HS-5 (cell line): Measurements from ENCODE around the gene NIT2.
"Not testable (repeated sequence)": the region's sequence is repeated elsewhere in the genome, so short reads cannot be mapped to it uniquely, and the experiment has no call there.

ENCODE experiments used
- DNase-seq: peaks from one replicate; pipeline ENCODE4 v3.0.0-alpha.2; 2012; ENCODE audit warnings: low read depth

Gene NIT2, protein sequence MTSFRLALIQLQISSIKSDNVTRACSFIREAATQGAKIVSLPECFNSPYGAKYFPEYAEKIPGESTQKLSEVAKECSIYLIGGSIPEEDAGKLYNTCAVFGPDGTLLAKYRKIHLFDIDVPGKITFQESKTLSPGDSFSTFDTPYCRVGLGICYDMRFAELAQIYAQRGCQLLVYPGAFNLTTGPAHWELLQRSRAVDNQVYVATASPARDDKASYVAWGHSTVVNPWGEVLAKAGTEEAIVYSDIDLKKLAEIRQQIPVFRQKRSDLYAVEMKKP

DNA sequence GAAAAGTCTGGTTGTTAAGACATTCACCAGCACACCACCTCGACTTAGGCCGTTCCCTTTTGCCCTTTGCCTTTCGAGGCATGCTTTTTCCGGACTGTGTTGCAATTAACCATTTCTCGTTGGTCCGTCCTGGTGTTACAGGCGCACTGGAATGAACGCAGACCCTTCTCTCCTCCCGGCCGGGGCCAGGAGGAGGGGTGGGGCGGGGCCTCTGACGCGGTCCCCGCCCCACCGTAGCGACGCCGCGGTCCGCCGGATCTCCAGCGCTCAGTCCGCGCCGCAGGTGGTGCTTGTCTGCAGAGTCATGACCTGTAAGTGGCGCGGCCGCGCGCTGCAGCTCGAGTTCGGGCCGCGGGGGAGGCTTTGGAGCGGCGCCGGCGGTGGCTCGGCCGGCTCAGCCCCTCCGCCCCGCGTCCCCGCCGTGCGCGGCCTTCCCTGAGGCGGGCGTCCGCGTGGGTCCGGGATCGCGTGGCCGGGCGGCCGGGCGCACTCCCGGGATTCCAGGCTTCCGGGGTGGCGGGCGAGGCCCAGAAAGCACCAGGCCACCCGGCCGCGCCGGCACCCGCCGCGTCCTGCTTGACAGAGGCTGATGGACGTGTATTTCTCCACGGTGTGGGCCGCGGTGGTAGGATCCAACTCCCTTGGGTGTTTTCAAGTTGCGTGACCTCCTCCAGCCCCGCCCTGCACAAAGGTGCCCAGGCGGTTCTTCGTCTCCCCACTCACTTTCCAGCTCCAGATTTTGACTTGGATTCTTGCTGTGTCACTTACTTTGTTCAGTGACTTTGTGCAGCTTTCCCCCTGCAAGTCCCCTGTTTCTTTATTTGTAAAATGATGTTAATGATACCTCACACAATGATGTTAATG is at the start of gene NIT2:
NIT2 (plus strand) TSS at position 270 of the 864 bp plus-strand sequence; CDS start at position 305, 35 bp downstream.
- peak; percentile 47 for DNase-seq

DNA sequence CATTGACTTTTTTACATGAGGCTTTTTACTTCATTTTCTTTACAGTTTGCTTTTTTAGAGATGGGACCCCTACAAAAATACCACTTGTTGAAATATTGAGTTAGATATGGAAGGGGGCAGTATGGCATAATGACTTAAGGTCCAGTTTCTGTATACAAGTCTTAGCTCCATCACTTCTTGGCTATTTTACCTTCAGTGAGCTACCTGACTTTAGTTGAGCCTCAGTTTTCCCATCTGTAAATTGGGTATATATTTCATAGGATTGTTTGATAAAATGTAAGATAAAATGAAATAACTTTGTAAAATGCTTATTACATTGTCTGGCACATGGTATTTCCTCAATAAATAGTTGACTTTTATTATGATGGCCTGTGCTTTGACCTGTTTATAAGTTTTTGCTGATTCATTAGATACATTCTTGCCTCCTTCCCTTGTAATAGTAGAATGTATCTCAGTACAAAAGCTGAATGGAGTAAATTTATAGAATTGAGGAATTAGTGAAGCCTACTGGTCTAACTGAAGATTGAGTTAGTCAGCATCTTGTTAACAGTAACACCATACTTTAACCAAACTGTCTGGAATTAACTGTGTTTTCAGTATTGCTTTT is 46.2 kb upstream of the NIT2 start:
- no peak for DNase-seq

DNA sequence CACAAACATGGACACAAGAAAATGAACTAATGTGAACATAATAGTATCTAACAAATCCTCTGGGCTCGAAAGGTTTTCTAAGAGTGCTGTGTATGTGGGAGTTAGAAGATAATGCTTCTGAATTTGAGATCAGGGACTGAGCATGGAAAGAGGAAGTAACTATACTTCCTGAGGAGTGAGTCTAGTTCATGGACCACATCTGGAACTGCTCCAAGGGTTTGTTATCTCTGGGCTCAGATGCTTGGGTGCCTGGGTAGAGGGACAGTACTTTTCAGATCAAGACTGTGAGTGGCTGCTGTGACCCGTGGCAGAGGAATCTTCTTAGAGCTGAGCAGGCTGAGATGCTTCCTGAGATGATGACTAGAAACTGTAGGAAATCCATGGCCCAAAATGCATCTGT is 45.2 kb upstream of the NIT2 start:
- DNase-seq: no peak

DNA sequence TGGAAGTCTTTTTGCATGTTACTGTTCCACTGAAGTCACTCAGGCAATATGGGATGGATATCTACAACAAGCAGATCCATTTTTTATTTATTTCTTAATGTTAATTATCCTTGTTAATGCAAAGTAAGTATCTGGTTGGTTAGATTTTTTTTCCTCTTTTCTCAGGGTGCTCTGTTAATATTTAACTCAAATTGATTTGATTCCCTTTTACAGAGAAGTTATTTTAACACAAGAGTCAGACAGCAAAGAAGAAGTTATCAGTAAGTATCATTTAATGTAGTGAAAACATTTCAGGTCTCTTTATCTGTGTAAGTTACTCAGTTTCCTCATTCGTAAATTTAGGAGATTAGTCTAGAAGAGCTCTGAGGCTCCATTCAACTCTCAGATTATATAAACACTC is 39.5 kb upstream of the NIT2 start:
- no peak for DNase-seq

DNA sequence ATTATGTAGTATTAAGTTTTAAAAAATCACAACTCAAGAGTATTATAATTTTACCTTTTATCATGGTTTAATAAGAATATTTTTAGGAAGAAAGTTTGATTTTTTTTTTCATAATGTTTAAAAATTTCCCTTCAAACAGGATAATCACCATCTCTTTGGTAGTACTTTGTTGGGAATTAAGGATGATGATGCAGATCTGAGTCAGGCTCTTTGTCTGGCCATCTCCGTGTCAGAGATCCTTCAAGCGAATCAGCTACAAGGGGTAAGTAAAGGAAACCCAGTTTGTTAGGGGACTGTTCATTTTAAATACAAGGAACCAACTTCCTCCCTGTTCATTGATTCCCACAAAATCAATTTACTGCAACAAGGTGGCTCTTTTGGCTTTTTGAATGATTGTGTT is 36.8 kb upstream of the NIT2 start:
- DNase-seq: peak; percentile 13

DNA sequence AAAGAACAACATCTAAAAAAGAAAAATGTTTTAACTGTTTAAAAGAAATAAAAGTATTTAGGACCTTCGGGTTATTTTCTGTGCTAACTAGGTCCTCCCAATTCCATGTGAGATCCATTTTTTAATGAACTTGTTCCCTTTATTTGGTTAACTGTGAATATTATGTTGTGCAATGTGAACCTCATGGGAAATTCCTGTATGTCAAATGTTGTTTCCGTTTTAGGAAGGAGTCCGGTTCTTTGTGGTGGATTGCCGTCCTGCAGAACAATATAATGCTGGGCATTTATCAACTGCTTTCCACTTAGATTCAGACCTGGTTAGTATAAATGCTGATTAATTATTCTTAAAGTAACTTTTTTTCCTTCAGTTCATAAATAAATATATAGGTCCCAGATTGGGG is 35.5 kb upstream of the NIT2 start:
- no peak for DNase-seq

DNA sequence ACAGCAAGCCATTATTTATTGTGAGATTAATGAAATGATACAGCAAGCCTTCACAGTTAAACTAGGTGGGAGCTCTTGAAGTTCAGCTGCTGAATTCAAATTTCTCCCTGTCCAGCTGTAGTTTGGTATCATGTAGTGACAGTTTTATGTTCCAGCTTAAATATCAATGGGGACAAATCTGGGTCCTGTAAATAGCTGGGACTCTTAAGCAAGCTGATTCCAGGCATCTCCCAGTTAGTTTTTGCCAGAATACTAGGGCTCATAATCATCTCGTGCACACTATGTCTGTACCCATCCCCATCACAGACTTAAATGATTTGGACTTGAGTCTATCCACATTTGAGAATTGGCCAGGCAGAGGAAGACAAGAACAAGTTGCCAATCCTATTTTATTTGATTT is 27.9 kb upstream of the NIT2 start:
- DNase-seq: no peak

DNA sequence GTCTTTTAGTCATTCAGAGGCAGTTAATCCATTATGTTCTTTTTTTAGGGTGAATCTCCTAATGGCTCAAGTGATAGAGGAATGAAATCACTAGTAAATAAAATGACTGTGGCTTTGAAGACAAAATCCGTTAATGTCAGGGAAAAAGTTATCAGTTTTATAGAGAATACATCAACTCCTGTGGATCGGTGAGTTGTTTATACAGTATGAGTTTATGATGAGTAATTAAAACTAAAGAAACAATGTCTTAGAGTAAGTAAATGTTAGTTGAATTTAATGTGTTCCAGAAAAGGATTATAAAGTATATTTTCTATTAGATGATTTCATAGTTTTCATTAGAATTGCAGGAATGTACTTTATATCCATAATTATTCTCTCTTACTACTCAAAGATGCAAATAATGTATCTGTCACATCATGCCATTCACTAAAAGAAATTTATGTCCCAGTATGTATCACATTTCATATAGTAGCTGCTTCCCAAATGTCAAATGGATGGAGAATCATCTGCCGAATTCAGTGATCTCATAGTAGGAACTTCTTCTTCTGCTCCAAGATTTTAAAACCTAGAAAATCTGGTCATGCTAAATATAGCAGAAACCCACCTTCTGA is 24.1 kb upstream of the NIT2 start:
- DNase-seq: no peak

DNA sequence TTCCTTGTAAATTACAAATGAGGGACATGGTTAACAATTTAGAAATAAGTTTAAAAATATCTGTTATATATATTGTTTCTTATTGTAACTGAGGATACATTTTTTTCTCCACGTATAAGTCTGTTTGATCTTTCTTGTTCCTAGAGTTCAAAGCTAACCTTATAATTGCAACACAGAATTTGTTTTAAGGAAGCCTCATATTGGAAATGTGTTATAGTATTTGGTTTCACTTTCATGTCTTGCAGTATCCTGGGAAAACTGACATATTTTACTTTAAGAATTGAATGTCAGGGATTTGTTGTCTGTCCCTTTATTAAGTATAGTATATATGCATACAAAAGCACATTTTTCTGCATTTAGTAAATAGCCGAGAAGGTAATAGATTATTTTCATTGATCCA is 23.5 kb upstream of the NIT2 start:
- DNase-seq: no peak

DNA sequence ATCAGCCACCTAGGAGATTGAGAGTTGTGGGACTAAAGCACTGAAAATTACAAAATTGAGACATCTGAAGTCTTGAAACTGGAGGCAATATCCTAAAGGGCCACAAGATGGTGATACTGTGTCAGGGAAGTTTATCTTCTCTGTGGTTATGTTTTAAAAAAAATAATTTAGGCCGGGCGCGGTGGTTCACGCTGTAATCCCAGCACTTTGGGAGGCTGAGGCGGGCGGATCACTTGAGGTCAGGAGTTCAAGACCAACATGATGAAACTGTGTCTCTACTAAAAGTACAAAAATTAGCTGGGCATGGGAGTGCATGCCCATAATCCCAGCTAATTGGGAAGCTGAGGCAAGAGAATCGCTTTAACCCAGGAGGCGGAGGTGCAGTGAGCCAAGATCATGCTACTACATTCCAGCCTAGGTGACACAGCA is 17.9 kb upstream of the NIT2 start:
- peak; percentile 42 for DNase-seq

DNA sequence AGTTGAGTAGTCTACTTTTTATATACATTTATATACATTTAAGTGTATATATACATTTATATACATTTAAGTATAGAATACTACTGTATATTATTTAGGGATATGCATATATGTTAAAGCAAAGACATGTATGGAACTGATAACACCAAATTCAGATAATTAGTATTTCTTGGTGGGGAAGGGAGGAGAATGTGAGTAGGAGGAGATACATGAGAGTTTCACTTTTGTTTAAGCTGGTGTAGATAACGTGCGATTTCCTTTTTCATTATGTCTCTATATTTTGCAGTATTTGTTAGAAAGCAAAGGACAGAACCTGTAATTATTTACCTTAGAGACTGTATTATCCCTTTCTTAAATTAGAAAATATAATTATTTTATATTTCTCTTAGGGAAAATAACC is 16.6 kb upstream of the NIT2 start:
- DNase-seq: no peak

DNA sequence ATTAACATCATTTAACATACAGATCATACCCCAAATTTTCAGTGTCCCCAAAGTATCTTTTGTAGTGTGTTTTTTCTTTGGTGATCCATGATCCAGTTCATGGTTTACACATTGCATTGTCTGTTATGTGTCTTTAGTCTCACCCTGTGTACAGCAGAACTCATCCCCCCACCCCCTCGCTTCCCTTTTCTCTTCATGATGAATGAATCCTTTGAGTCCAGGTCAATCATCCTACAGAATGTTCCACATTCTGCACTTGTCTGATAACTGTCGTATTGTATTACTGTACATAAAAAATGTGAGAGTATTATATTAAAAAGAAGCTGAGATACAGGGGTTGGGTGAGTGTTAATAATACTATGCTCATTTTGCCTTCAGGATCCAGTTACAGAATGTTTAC is 14.6 kb upstream of the NIT2 start:
- no peak for DNase-seq

DNA sequence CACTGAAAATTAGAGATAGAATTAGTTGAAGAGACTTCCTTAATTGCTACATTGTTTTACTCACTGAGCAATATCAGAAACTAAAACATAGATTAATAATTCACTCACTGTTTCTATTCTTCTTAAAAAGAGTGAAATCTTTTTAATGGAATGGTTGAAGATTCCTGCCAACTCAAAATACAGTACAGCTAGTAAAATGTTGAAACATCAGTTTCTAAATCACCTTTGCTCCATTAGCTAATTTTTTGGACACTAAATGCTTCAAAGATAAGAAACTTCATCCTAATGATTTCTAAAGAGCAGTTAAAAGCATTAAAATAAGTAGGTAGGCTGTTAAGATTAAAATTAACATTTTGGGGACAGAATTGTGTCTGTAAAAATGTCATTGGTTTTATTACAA is 10.5 kb upstream of the NIT2 start:
- DNase-seq: no peak

DNA sequence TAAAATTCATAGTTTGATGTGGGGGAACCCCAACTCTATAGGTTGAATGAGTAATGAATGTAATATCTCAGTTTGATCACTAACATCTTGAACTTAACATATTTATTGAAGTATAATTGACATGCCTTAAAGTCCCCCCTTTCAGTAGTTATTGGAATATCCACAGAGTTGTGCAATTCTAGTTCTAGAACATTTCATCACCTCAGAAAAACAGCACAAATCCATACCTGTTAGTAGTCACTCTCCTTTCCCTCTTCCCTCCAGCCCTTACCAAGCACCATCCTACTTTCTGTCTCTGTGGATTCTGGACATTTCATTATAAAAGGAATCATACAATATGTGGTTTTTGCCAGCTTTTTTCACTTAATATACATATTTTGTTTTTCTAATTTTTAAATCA is 8.7 kb upstream of the NIT2 start:
- DNase-seq: no peak

DNA sequence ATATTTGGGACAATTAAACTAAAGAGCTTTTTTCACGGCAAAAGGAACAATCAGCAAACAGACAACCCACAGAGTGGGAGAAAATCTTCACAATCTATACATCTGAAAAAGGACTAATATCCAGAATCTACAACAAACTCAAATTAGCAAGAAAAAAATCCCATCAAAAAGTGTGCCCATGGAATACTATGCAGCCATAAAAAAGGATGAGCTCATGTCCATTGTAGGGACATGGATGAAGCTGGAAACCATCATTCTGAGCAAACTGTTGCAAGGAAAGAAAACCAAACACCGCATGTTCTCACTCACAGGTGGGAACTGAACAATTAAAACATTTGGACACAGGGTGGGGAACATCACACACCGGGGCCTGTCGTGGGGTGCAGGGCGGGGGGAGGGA is 7.2 kb upstream of the NIT2 start:
- not testable (repeated sequence) for DNase-seq

DNA sequence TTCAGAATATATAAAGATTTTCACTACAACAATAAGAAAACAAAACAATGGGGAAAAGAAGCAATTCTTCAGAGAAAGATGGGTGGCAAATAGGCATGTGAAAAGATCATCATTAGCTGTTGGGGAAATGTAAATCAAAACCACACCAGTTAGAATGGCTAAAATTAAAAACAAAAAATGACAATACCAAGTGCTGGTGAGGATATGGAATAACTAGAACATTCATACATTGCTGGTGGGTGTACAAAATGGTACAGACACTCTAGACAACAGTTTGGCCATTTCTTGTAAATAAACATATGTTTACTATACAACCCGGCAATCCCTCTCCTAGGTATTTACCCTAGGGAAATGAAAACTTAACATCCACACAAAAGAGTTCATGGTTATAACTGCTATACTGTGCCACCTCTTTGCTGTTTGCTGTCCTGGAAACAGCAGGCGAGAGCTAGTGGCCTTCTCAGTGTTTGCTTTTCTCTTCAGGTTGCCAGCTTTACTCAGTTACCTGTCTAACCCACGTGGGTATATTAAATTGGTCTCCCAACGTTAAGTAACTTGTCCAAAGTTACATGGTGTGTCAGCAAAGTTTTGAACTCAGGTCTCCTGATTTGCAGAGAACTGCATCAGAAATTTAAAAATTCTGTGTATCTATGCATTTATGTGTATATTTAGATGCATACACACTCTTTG is 4.6 kb upstream of the NIT2 start:
- no peak for DNase-seq

DNA sequence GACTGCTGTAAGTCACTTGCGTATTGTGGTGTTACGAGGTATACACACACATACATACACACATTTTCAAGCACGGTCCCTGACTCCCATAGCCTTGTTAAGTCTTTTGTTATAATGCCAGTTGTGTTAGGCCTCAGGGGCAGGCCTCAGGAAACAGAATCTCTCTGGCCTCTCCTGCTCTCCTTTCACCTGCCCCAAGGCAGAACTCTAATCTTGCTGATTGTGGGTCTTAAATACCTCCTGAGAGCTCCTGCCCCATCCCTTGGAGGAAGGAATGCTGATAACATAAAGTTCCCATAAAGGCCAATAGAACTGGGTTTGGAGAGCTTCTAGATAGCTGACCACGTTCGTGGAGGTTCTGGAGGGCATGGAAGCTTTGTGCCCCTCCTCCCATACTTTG is 3.9 kb upstream of the NIT2 start:
- no peak for DNase-seq

DNA sequence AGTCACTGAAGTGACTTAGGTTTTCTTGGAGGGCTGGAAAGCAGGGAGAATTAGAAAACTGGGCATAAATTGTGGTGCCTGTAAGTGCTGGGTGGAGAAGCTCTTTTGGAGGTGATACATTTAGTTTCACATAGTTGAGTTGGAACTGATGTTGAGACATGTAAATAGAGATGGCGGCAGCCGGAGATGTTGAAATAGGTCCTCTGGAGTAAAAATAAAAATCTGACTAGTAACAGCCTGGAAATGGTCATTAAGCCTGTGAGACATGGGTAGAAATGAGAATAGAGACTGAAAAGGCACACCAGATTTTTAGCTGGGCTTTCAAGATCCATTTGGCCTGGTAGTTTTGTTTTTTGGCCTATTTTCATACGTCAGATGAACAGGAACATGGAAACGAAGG is 2.9 kb upstream of the NIT2 start:
- no peak for DNase-seq

DNA sequence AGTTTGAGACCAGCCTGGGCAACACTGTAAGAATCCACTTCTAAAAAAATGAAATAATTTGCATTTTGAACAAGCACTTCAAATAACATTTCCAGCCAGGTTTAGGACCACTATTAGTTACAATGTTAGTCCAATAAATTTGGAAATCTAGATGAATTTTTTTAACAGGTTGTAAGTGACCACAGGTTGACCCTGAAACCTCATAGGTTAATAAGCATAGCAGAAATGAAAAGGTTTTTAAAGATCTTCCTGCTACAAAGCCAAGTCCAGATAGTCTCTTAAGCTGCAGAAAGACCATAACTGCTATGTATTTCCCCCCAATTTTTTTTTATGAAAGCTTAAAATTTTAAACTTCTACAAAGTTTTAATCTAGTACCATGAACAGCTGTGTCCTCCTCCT is 1.5 kb upstream of the NIT2 start:
- DNase-seq: no peak

DNA sequence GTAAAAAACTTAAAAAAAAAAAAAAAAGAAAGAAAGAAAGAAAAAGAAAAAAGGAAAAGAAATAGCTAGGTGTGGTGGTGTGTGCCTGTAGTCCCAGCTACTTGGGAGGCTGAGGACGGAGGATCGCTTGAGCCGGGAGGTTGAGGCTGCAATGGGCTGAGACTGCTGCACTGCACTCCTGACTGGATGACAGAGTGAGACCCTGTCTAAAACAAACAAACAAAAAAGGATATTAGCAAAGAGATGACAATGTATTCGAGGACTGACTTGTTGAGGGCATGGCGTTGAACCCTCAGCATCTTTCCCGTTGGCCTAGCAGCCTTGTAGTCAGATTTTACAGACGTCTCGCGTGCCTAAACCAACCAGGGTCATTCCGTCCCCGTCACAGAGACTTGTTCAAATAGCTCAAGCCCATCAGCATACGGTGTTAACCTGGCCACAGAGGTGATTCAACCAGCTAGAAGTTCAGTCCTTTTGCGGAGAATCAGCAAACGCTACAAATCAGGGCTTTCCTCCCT is 528 bp upstream of the NIT2 start:
- DNase-seq: no peak

DNA sequence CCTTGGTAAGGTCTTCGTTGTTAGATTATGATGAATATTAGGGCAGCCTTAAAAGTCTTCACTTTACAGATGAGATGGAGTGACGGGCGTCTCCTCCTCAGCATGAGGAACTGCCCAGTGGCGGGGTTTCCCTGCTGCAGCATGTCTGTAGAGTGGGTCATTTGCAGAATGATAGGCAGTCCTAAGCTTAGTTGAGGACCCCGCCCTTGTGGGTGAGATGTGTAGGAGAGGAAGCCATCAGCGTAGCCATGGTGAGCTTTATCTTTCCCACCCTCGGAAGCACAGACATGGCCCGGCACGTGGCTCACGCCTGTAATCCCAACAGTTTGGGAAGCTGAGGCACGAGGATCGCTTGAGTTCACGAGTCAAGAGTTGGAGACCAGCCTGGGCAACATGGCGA is 877 bp downstream of the NIT2 start:
- DNase-seq: no peak

DNA sequence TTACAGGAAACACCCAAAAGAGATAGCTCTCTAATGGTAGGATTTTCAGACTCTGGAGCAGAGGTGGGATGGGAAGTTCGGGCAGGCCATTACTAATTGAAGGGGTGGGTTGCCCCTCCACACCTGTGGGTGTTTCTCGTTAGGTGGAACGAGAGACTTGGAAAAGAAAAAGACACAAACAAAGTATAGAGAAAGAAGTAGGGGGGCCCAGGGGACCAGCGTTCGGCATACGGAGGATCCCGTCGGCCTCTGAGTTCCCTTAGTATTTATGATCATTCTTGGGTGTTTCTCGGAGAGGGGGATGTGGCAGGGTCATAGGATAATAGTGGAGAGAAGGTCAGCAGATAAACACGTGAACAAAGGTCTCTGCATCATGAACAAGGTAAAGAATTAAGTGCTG is 1.7 kb downstream of the NIT2 start:
- not testable (repeated sequence) for DNase-seq
